Neutrophil (primary cell): ENCODE results near the gene LRRC3.

Experiments used
- H3K27ac ChIP-seq: fragments of 200-600 bp; sonication (generic); 2 replicates; pipeline ENCODE4 v1.5.1; 2016; ENCODE audit warnings: mild to moderate bottlenecking, moderate library complexity
- H3K27me3 ChIP-seq: fragments of 200-600 bp; sonication (generic); 2 replicates; pipeline ENCODE4 v1.6.0; 2016; ENCODE audit warnings: mild to moderate bottlenecking
- H3K36me3 ChIP-seq: fragments of 200-600 bp; sonication (generic); 2 replicates; pipeline ENCODE4 v1.5.1; 2017
- H3K4me1 ChIP-seq, 2 experiments: fragments of 200-600 bp in 1 of 2; sonication (generic) in 1 of 2; 1 replicate in 1 of 2; 2 replicates in 1 of 2; pipeline versions ENCODE4 v1.5.1 to v1.6.1; 2013 to 2016; ENCODE audit warnings: low read depth in 1 of 2, low read length in 1 of 2, mild to moderate bottlenecking in 1 of 2, moderate library complexity in 1 of 2; ENCODE audit not compliant: control insufficient read depth in 1 of 2, insufficient read depth in 1 of 2
- H3K4me3 ChIP-seq, 2 experiments: fragments of 200-600 bp in 1 of 2; sonication (generic) in 1 of 2; 1 replicate in 1 of 2; 2 replicates in 1 of 2; pipeline ENCODE4 v1.5.1; 2013 to 2016; ENCODE audit warnings: low read depth in 1 of 2, low read length in 1 of 2, mild to moderate bottlenecking in 1 of 2, moderate library complexity in 1 of 2
- H3K9me3 ChIP-seq: fragments of 200-600 bp; sonication (generic); 2 replicates; pipeline ENCODE4 v1.5.1; 2016
- TF ChIP-seq, protein P1 (sequence below): fragments of 200-600 bp; sonication (generic); IDR thresholded peaks from 2 replicates; pipeline ENCODE4 v1.5.1; 2016; ENCODE audit warnings: antibody characterized with exemption

Gene LRRC3

DNA sequence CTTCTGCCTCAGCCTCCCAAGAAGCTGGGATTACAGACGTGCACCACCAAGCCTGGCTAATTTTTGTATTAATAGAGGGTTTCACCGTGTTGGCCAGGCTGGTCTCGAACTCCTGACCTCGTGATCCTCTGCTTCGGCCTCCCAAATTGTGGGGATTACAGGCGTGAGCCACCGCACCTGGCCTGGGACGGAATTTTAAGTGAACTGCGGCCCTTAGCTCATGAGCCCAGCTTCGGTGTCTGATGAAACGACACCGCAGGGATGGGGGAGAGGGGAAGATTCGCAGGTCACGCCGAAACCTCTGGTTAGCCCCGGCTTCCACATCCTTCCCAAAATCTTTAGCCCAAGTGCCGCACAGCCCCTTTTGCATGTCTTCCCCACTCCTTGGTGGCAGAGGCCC lies 39.1 kb downstream of the LRRC3 start:
- Histone ChIP-seq H3K27ac (no peak overlapping the region), H3K9me3 (peaks cover 3% of the 10 kb centered on the region), H3K4me1 (no peaks in the 10 kb centered on the region), H3K4me3 (no peak overlapping the region), H3K27me3 (peaks cover 31% of the 10 kb centered on the region), H3K36me3 (no peaks in the 10 kb centered on the region)
- TF ChIP-seq, protein P1, sequence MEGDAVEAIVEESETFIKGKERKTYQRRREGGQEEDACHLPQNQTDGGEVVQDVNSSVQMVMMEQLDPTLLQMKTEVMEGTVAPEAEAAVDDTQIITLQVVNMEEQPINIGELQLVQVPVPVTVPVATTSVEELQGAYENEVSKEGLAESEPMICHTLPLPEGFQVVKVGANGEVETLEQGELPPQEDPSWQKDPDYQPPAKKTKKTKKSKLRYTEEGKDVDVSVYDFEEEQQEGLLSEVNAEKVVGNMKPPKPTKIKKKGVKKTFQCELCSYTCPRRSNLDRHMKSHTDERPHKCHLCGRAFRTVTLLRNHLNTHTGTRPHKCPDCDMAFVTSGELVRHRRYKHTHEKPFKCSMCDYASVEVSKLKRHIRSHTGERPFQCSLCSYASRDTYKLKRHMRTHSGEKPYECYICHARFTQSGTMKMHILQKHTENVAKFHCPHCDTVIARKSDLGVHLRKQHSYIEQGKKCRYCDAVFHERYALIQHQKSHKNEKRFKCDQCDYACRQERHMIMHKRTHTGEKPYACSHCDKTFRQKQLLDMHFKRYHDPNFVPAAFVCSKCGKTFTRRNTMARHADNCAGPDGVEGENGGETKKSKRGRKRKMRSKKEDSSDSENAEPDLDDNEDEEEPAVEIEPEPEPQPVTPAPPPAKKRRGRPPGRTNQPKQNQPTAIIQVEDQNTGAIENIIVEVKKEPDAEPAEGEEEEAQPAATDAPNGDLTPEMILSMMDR, result no peak

DNA sequence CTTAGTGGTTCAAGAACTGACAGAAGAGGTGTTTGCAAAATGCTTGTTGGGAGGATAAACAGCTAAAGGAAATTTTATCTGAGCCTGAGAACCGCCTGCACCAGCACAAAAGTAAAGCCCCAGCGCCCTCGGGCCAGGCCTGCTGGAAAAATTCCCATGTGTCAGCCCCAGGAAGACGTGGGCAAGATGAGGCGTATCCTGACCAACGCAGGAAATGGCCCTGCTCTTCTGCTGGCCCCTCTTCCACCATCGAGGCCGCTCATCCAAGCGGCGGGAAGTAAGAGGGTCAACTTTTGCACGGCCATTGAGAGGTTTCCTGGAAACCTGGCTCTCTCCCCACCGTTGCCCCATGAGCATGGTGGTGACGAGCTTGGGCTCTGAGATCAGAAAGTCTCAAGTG lies 39.6 kb downstream of the LRRC3 start:
- Histone ChIP-seq H3K27me3 (peaks cover 30% of the 10 kb centered on the region), H3K9me3 (peaks cover 3% of the 10 kb centered on the region), H3K4me3 (no peak overlapping the region), H3K36me3 (no peaks in the 10 kb centered on the region), H3K4me1 (no peaks in the 10 kb centered on the region), H3K27ac (no peak overlapping the region)
- TF ChIP-seq, protein P1, result no peak

DNA sequence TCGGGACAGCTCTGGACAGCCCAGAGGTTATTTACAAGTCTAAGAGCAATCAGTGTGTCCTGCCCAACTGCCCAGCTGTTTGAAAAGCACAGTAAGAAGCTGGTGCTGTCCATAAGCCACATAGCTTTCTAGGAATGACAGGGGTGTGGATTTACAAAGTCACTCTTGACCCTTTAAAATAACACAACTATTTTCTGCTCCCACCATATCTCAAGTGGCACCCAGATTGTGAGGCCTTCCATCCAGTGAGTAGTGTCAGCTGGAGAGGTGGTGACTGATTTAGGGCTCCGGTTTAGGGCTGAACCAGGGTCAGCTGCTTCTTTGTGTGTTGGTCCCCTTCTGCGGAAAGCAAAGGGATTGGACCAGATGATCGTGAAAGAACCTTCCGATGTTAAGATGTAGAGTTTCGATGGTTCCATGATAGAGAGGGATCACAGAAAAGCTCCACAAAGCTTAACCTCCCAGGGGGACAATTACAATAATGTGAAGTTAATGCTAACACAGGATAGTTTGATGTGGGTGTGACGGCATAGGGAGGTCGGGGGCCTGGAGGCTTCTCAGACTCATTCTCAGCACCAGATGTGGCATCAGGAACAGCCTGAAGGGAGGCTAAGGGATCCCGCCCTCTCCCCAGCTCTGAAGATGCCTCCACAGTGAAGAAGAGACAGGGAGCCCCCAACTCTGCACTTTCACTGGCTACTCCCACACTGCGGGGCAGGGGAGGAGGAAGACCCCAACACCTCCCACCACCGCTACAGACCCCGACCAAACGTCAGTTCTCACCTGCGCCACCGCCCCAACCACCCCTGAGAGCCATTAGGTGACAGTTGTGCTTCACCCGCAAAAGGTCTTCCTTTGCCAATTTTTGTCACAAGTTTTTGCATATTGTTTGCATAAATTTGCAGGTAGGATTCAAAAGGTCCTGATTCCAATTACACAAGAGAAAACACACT lies 40.6 kb downstream of the LRRC3 start:
- Histone ChIP-seq H3K4me1 (no peaks in the 10 kb centered on the region), H3K4me3 (no peak overlapping the region), H3K27ac (no peak overlapping the region), H3K27me3 (peaks cover 25% of the 10 kb centered on the region), H3K9me3 (peaks cover 3% of the 10 kb centered on the region), H3K36me3 (no peaks in the 10 kb centered on the region)
- TF ChIP-seq, protein P1, result no peak

DNA sequence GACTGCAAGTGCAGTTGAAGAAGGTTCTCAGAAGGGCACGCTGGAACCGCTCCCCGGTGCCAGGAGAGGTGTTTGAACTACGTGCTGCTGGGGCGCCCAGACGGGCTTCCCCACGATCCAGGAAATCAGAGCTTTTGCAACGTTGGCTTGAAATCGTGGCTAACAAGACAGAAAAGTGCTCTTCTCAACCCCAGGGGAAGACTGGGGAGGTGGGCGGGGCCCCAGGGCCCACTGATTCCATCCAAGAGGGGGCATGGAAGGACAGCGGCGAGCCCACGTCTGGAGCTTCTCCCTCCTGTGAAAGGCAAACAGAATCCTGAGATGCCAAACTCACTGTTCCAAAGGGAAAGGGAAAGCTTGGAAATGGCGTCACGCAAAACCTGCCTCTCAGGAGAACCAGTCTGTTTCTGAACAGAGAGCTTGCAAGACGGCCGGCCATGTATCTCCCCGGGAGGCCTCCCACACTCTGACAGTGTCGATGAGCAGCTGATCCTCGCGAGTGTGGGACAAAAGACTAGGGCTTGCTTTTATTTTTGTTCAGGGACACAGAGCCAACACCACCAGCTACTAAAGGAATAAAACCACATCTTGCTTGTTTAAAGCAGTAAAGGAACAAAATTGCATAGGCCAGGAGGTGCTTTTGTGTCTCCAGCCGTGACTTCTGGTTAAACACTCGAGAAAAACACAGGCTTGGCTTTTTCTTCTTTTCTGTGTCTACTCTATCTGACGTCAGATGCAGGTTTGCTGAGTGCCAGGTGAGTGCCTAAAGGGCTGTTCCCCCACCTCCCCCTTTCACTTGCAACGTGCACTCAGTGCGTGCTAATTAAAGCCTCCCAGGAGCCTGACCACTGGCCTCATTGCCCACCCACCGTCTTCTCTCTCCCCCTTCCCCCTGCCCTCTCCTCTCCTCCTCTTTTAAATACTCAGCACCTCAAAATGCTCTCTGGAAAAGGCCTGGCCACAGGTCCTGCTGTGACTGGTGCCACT lies 41.5 kb downstream of the LRRC3 start:
- no peak overlapping the region for H3K27ac ChIP-seq
- H3K4me1 ChIP-seq, result no peaks in the 10 kb centered on the region
- H3K9me3 ChIP-seq, result peaks cover 3% of the 10 kb centered on the region
- no peaks in the 10 kb centered on the region for H3K36me3 ChIP-seq
- H3K4me3 ChIP-seq, result no peak overlapping the region
- H3K27me3 ChIP-seq, result peaks cover 25% of the 10 kb centered on the region
- TF ChIP-seq, protein P1, result no peak

DNA sequence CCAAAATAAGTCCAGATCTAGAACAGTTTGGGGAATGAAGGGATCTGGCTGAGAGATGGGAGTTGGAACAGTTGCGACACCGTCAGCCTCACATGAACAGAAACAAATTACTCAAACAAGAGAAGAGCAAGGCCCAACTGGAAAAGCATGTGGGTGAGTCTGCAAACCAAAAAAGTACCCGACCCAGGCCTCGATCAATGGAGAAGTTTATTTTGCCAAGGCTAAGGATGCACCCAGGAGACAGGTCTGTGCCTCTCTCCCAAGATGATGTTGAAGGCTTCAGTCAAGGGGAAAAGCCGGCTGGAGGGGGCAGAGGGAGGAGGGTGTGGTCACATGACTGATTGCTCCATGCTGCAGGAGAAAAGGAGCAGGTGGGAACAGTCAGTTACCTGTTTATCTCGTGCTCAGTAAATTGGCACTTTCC lies 42.4 kb downstream of the LRRC3 start:
- Histone ChIP-seq H3K9me3 (peaks cover 3% of the 10 kb centered on the region), H3K27ac (no peak overlapping the region), H3K4me3 (no peak overlapping the region), H3K36me3 (no peaks in the 10 kb centered on the region), H3K27me3 (peaks cover 26% of the 10 kb centered on the region), H3K4me1 (no peaks in the 10 kb centered on the region)
- TF ChIP-seq, protein P1, result no peak
